ENCODE results near the gene CHRNA10. TPM values are rescaled to one million over a fixed set of nuclear protein-coding genes. Genes with fewer than 3 reads are reported as not detected.

The CHRNA10 gene
- polyA plus RNA-seq, 1 of the 3 experiments (the other 2 are of a cell fraction) = 1.1 TPM

DNA sequence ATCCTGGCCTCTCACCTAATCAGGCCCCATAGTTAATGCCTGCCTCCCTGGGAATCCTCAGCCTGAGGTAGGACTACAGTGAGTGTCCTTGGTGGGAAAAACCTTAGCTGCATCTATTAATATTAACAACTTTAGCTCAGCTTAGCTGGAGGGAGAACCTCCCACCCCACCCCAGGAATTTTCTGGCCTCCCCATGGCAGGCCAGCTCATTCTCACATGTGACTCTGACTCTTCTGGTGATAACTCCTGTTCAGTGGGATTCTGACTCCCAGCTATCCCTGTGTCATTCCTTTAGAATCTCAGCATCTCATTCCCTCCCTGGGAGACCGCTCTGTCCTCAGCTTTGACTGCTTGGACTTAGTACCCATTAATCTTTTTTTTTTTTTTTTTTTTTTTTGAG is 43.9 kb downstream of the CHRNA10 start:
- POLR2A ChIA-PET = no interaction called here
- Histone ChIP-seq H3K27me3 (ENCODE audit: insufficient read depth) (no peaks in the 10 kb centered on the region), H2AFZ (ENCODE audit: low read depth) (no peak overlapping the region), H3K27ac (ENCODE audit: low read depth in 2 of 2, low read length in 1 of 2) (peak overlapping the region in 1 of 2 experiments; percentile 38; a peak in 1 of 4 replicates), H4K20me1 (ENCODE audit: insufficient read depth) (no peaks in the 10 kb centered on the region), H3K36me3 (replicated peaks in 1 of 2; ENCODE audit: control insufficient read depth in 1 of 2, insufficient read depth in 2 of 2, low read length in 1 of 2) (no peaks in the 10 kb centered on the region), H3K4me2 (no peak overlapping the region), H3F3A (replicated peaks; ENCODE audit: insufficient read depth) (no peaks in the 10 kb centered on the region), H3K4me1 (ENCODE audit: control insufficient read depth in 1 of 2, insufficient read depth in 2 of 2, low read depth in 1 of 2, low read length in 1 of 2) (no peaks in the 10 kb centered on the region), H3K4me3 (ENCODE audit: low read depth in 2 of 2, low read length in 1 of 2) (no peak overlapping the region), H3K9me2 (no peaks in the 10 kb centered on the region), H3K9ac (no peak overlapping the region), H3K79me2 (ENCODE audit: insufficient read depth) (no peaks in the 10 kb centered on the region), H3K9me3 (no peaks in the 10 kb centered on the region)
- CTCF ChIA-PET = no interaction called here
- TF ChIP-seq CHD2 (IDR thresholded peaks at IDR 0.05; ENCODE audit: low read length, partially characterized antibody) (no peak), TEAD4 (IDR thresholded peaks at IDR 0.05; ENCODE audit: borderline replicate concordance, insufficient read depth) (no peak), FOSL2 (IDR thresholded peaks at IDR 0.05; ENCODE audit: borderline replicate concordance, low read depth) (0 out of 2 replicates have a peak, but pooled peaks have one; percentile 5), FOXM1 (IDR thresholded peaks at IDR 0.05; ENCODE audit: low read depth) (no peak)
- WGBS (ENCODE audit: low lambda C conversion rate) = 100% methylated on average over 1 of the region's 1 CpG
- no peak for DNase-seq

DNA sequence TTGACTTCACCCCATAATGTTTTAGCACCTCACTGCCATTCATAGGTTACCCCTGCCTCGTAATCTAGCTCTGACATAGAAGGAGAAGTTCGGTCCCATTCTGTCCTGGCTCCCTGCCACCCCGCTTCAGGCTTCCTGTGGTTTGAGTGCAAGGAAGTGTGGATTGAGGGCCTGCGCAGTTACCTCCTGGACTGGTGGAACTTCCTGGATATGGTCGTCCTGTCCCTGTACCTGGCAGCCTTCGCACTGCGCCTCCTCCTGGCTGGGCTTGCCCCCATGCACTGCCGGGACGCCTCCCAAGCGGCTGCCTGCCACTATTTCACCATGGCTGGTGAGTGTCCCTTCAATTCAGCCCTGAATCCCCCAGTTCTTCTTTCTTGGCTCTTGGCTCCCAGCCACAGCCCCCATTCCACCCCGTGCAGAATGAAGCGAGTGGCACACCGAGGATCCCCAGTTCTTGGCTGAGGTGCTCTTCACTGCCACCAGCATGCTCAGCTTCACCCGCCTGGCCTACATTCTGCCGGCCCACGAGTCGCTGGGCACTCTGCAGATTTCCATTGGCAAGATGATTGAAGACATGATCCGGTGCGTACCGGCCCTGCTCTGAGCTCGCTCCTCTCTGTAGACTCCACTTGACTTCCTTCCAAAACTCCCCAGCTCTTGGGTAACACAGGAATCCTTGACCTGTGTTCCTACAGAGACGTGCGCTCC is 44.8 kb downstream of the CHRNA10 start:
- Histone ChIP-seq H3K9ac (no peak overlapping the region), H2AFZ (ENCODE audit: low read depth) (no peak overlapping the region), H3K4me1 (ENCODE audit: control insufficient read depth in 1 of 2, insufficient read depth in 2 of 2, low read depth in 1 of 2, low read length in 1 of 2) (no peaks in the 10 kb centered on the region), H3K27me3 (ENCODE audit: insufficient read depth) (no peaks in the 10 kb centered on the region; the same call in 1 of the 2 replicates), H3F3A (replicated peaks; ENCODE audit: insufficient read depth) (no peaks in the 10 kb centered on the region), H3K4me3 (ENCODE audit: low read depth in 2 of 2, low read length in 1 of 2) (no peak overlapping the region), H3K79me2 (ENCODE audit: insufficient read depth) (no peaks in the 10 kb centered on the region), H3K36me3 (replicated peaks in 1 of 2; ENCODE audit: control insufficient read depth in 1 of 2, insufficient read depth in 2 of 2, low read length in 1 of 2) (no peaks in the 10 kb centered on the region), H4K20me1 (ENCODE audit: insufficient read depth) (no peaks in the 10 kb centered on the region), H3K9me3 (no peaks in the 10 kb centered on the region), H3K4me2 (no peak overlapping the region), H3K27ac (ENCODE audit: low read depth in 2 of 2, low read length in 1 of 2) (peak overlapping the region in 1 of 2 experiments; percentile 38; a peak in 1 of 4 replicates), H3K9me2 (no peaks in the 10 kb centered on the region)
- ChIA-PET CTCF (no interaction called here), POLR2A (no interaction called here)
- 87% methylated on average over 21 of the region's 23 CpGs for WGBS (ENCODE audit: low lambda C conversion rate)
- no peak for DNase-seq
- TF ChIP-seq, protein P1, sequence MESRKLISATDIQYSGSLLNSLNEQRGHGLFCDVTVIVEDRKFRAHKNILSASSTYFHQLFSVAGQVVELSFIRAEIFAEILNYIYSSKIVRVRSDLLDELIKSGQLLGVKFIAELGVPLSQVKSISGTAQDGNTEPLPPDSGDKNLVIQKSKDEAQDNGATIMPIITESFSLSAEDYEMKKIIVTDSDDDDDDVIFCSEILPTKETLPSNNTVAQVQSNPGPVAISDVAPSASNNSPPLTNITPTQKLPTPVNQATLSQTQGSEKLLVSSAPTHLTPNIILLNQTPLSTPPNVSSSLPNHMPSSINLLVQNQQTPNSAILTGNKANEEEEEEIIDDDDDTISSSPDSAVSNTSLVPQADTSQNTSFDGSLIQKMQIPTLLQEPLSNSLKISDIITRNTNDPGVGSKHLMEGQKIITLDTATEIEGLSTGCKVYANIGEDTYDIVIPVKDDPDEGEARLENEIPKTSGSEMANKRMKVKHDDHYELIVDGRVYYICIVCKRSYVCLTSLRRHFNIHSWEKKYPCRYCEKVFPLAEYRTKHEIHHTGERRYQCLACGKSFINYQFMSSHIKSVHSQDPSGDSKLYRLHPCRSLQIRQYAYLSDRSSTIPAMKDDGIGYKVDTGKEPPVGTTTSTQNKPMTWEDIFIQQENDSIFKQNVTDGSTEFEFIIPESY (IDR thresholded peaks at IDR 0.05; ENCODE audit: borderline replicate concordance, low read depth) = no peak
- no peak for TF ChIP-seq EZH2phosphoT487 (IDR thresholded peaks at IDR 0.05; ENCODE audit: borderline replicate concordance, low read depth)
- no peak for TF ChIP-seq RFX5 (IDR thresholded peaks at IDR 0.05; ENCODE audit: low read length)
- TF ChIP-seq MXI1 (IDR thresholded peaks at IDR 0.05; ENCODE audit: low read depth, low read length) = no peak
- TF ChIP-seq, protein P2, sequence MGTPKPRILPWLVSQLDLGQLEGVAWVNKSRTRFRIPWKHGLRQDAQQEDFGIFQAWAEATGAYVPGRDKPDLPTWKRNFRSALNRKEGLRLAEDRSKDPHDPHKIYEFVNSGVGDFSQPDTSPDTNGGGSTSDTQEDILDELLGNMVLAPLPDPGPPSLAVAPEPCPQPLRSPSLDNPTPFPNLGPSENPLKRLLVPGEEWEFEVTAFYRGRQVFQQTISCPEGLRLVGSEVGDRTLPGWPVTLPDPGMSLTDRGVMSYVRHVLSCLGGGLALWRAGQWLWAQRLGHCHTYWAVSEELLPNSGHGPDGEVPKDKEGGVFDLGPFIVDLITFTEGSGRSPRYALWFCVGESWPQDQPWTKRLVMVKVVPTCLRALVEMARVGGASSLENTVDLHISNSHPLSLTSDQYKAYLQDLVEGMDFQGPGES (IDR thresholded peaks at IDR 0.05; ENCODE audit: low read depth, low read length) = no peak

Data from SK-N-SH (cell line).